HepG2 (cell line): ENCODE results near the gene RMI1. TPM values are rescaled to one million over a fixed set of nuclear protein-coding genes. Genes with fewer than 3 reads are reported as not detected.

Source experiments
- ARID4A ChIP-seq: sonication (generic); formaldehyde crosslinking; IDR thresholded peaks from 2 replicates; pipeline ENCODE4 v1.5.0; 2020; ENCODE audit warnings: mild to moderate bottlenecking, missing genetic modification reagents, borderline replicate concordance
- GATAD1 ChIP-seq: IDR thresholded peaks from 2 replicates; pipeline ENCODE4 v1.6.1; 2016; ENCODE audit warnings: missing genetic modification reagents, missing compliant biosample characterization
- HNF1B ChIP-seq: sonication (generic); formaldehyde crosslinking; IDR thresholded peaks from 2 replicates; pipeline ENCODE4 v1.5.1; 2020; ENCODE audit warnings: mild to moderate bottlenecking, moderate library complexity, missing genetic modification reagents
- MED1 ChIP-seq: sonication (generic); formaldehyde crosslinking; IDR thresholded peaks from 2 replicates; pipeline ENCODE4 v1.4.0; 2020; ENCODE audit warnings: missing genetic modification reagents
- PPARG ChIP-seq: conservative IDR thresholded peaks from 2 replicates; pipeline ENCODE4 v1.6.1; 2016; ENCODE audit warnings: missing biosample characterization, missing genetic modification reagents
- RERE ChIP-seq: IDR thresholded peaks from 2 replicates; pipeline ENCODE4 v1.6.1; 2016; ENCODE audit warnings: low read depth, missing genetic modification reagents, missing compliant biosample characterization
- RFX5 ChIP-seq: IDR thresholded peaks from 2 replicates; pipeline ENCODE4 v1.6.1; 2011; ENCODE audit warnings: low read depth, low read length, improper control_type of control experiment
- SAFB2 ChIP-seq: sonication (generic); formaldehyde crosslinking; IDR thresholded peaks from 2 replicates; pipeline ENCODE4 v1.5.1; 2020; ENCODE audit warnings: missing genetic modification reagents, low read depth, mild to moderate bottlenecking, borderline replicate concordance
- SPEN ChIP-seq: sonication (generic); formaldehyde crosslinking; IDR thresholded peaks from 2 replicates; pipeline ENCODE4 v1.5.1; 2020; ENCODE audit warnings: low read depth, mild to moderate bottlenecking, missing genetic modification reagents
- STAG1 ChIP-seq: sonication (generic); formaldehyde crosslinking; IDR thresholded peaks from 2 replicates; pipeline ENCODE4 v1.4.0; 2020; ENCODE audit warnings: missing genetic modification reagents
- THRA ChIP-seq: sonication (generic); formaldehyde crosslinking; IDR thresholded peaks from 2 replicates; pipeline ENCODE4 v1.4.0; 2020; ENCODE audit warnings: missing genetic modification reagents, borderline replicate concordance
- ZBTB43 ChIP-seq: sonication (generic); formaldehyde crosslinking; conservative IDR thresholded peaks from 2 replicates; pipeline ENCODE4 v1.4.0; 2020; ENCODE audit warnings: missing genetic modification reagents
- ZC3H4 ChIP-seq: sonication (generic); formaldehyde crosslinking; IDR thresholded peaks from 2 replicates; pipeline ENCODE4 v1.4.0; 2020; ENCODE audit warnings: missing genetic modification reagents, borderline replicate concordance
- ZNF260 ChIP-seq: sonication (generic); formaldehyde crosslinking; IDR thresholded peaks from 2 replicates; pipeline ENCODE4 v1.4.0; 2020; ENCODE audit warnings: missing genetic modification reagents, low read depth, mild to moderate bottlenecking, borderline replicate concordance
- polyA plus RNA-seq, 8 experiments: library from polyadenylated mRNA; depleted of rRNA in 3 of 8; stranded (reverse) in 7 of 8; unstranded in 1 of 8; fragments of >200 nt; fragmentation: Illumina TruSeq in 4 of 8; extraction: Trizol in 4 of 8; gene quantifications; 2 replicates each; pipeline versions ENCODE4 v1.2.1 to v1.2.3, GENCODE V29; 2011 to 2016; ENCODE audit warnings: low read depth in 4 of 8, missing spikeins in 1 of 8, mixed read lengths in 1 of 8; ENCODE audit not compliant: insufficient read depth in 1 of 8
- total RNA-seq, 5 experiments: library from RNA; depleted of rRNA; stranded (reverse); fragments of >200 nt; fragmentation: Illumina TruSeq; extraction: Trizol; gene quantifications; 2 replicates each; pipeline ENCODE4 v1.2.3, GENCODE V29; 2016; ENCODE audit warnings: low read depth in 1 of 5

Gene RMI1
- total and polyA plus RNA-seq, 2 of the 13 experiments (the other 11 are each of a cell fraction or from before 2014, with no cell fraction given), result 0.54 to 3.7 TPM

- TF ChIP-seq ARID4A, result peak; percentile 59; the same call in 1 of the 2 replicates
- peak; percentile 80 for TF ChIP-seq PPARG
- no peak for TF ChIP-seq RFX5
- no peak for TF ChIP-seq ZNF260
- peak; percentile 47 for TF ChIP-seq MED1 (CRISPR knock-in tag)
- peak; percentile 99 for TF ChIP-seq THRA
- no peak for TF ChIP-seq ZBTB43 (CRISPR knock-in tag)
- TF ChIP-seq STAG1, result no peak; the same call in 1 of the 2 replicates
- TF ChIP-seq ZC3H4 (CRISPR knock-in tag), result no peak
- no peak for TF ChIP-seq SAFB2 (CRISPR knock-in tag)
- 0 out of 2 replicates have a peak, but pooled peaks have one; percentile 29 for TF ChIP-seq GATAD1
- no peak; the same call in 1 of the 2 replicates for TF ChIP-seq SPEN (CRISPR knock-in tag)
- peak; percentile 48 for TF ChIP-seq RERE
- 0 out of 2 replicates have a peak, but pooled peaks have one; percentile 34 for TF ChIP-seq HNF1B (CRISPR knock-in tag)
Measured at GRCh38 chr9:83986765-83987401, 6.3 kb downstream of the RMI1 start (continued).
